ENCODE measurements around the gene PAFAH1B2. TPM values are rescaled to one million over a fixed set of nuclear protein-coding genes. Genes with fewer than 3 reads are reported as not detected.

PAFAH1B2 gene
- total and polyA plus RNA-seq, 2 donors (not counting 3 experiments of a cell fraction or from before 2014, with no cell fraction given): 34.2 to 128 TPM

DNA sequence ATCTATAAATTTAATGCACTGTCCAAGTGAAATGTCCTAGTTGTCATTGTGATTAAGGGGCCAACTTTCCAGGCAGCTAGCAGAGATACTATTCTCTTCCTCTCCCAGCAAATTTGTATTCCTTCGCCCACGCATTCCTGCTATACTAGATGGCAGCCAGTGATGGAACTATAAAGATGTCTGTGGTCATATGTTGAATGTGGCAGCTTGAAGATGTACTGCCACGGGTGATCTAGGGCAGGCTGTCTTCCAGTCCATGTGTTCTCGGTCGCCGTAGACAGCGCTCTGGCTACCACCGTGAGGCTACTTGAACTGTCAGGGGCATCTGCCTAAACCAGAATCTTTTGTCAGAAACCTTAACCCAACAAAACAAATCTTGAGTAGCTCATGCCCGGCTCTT is 26.1 kb downstream of the PAFAH1B2 start:
- no peak overlapping the region for H3K27ac ChIP-seq (ENCODE audit: insufficient read depth, low read depth, low read length)
- H4K20me1 ChIP-seq (replicated peaks; ENCODE audit: control insufficient read depth, extremely low read depth, insufficient read depth, low read length): no peaks in the 10 kb centered on the region
- peaks cover 2% of the 10 kb centered on the region for H3K79me2 ChIP-seq (ENCODE audit: control insufficient read depth, insufficient read depth, low read length)
- H3K36me3 ChIP-seq (ENCODE audit: control insufficient read depth in 2 of 2, extremely low read depth in 1 of 2, insufficient read depth in 2 of 2, low read length in 2 of 2): peaks cover 12 to 22% of the 10 kb centered on the region in 2 experiments
- no peak overlapping the region for H3K4me3 ChIP-seq (replicated peaks in 1 of 3; ENCODE audit: insufficient read depth in 1 of 3, low read depth in 1 of 3, low read length in 3 of 3)
- no peak overlapping the region for H2AFZ ChIP-seq (ENCODE audit: low read depth, low read length)
- dilution Hi-C loops (cut with MboI; ENCODE audit: extremely low pct_ligation_motif_present, low sequenced_read_pairs) (no loop called here), intact Hi-C loops (cut with micrococcal nuclease) (no loop called here)
- no peaks in the 10 kb centered on the region for H3K9me1 ChIP-seq (replicated peaks; ENCODE audit: control insufficient read depth, extremely low read depth, insufficient read depth, low read length)
- peaks cover 14% of the 10 kb centered on the region for H3K4me1 ChIP-seq (ENCODE audit: control insufficient read depth, extremely low read depth, insufficient read depth, low read length)
- no TSS peak for BruUV-seq (replicated peaks)
- no peak for FAIRE-seq
- TF ChIP-seq POLR2AphosphoS5 (IDR thresholded peaks at IDR 0.05; ENCODE audit: insufficient read depth, low read depth, low read length): no peak
- no peak for TF ChIP-seq EZH2 (IDR thresholded peaks at IDR 0.05; ENCODE audit: borderline replicate concordance, low read depth, low read length, severe bottlenecking)
- TF ChIP-seq JUN (IDR thresholded peaks at IDR 0.05; ENCODE audit: borderline replicate concordance, insufficient read depth, insufficient read length, low read depth): no peak
- TF ChIP-seq CTCF (IDR thresholded peaks at IDR 0.05; ENCODE audit: extremely low read depth in 1 of 2, insufficient read depth in 1 of 2, low read depth in 1 of 2, low read length in 2 of 2): no peak
- TF ChIP-seq POLR2A (IDR thresholded peaks at IDR 0.05; ENCODE audit: low read depth, low read length): no peak
- no peak for TF ChIP-seq GATA2 (IDR thresholded peaks at IDR 0.05; ENCODE audit: insufficient read depth, insufficient read length, low read depth, low read length)
- TF ChIP-seq FOS (IDR thresholded peaks at IDR 0.05; ENCODE audit: borderline replicate concordance, insufficient read depth, low read length): no peak
- TF ChIP-seq MAX (IDR thresholded peaks at IDR 0.05; ENCODE audit: insufficient read depth, insufficient read length): no peak
- no peak for TF ChIP-seq MYC (IDR thresholded peaks at IDR 0.05; ENCODE audit: low read depth, low read length)
- DNase-seq (ENCODE audit: low read depth, low spot score): no peak
- no peaks in the 10 kb centered on the region for H3K9me3 ChIP-seq (replicated peaks; ENCODE audit: control insufficient read depth, insufficient read depth, low read length)
- no peak overlapping the region for H3K9ac ChIP-seq (replicated peaks; ENCODE audit: extremely low read depth, insufficient read depth, low read length)
- H3K27me3 ChIP-seq (ENCODE audit: control insufficient read depth in 2 of 2, insufficient read depth in 2 of 2, low read length in 2 of 2): no peaks in the 10 kb centered on the region
- ChIA-PET CTCF (interaction anchor here (1.0 to 1.7 kb wide), 3 partner anchors 8 to 12 kb away, joined by 3 to 7 read pairs (median 3); partner anchors contain the start of gene SIDT2), POLR2A (no interaction called here)
- H3K4me2 ChIP-seq (ENCODE audit: insufficient read depth, low read length): no peak overlapping the region

All from endothelial cell of umbilical vein (primary cell).